ENCODE data around the gene KIAA2012.

GRCh38 chr2:202032846-202033316 lies 40.2 kb upstream of the KIAA2012 start:
- TF ChIP-seq CTCF (IDR thresholded peaks at IDR 0.05; ENCODE audit: borderline replicate concordance, extremely low read depth, low read length, poor library complexity, severe bottlenecking) (no peak), EZH2 (IDR thresholded peaks at IDR 0.05; ENCODE audit: borderline replicate concordance, low read depth, low read length, severe bottlenecking) (no peak)

All from DND-41 (cell line).